ENCODE results near the gene AQP7. TPM values are rescaled to one million over a fixed set of nuclear protein-coding genes. Genes with fewer than 3 reads are reported as not detected.

Gene AQP7
- polyA plus RNA-seq, 1 donor from 2014 or later = not detected

DNA sequence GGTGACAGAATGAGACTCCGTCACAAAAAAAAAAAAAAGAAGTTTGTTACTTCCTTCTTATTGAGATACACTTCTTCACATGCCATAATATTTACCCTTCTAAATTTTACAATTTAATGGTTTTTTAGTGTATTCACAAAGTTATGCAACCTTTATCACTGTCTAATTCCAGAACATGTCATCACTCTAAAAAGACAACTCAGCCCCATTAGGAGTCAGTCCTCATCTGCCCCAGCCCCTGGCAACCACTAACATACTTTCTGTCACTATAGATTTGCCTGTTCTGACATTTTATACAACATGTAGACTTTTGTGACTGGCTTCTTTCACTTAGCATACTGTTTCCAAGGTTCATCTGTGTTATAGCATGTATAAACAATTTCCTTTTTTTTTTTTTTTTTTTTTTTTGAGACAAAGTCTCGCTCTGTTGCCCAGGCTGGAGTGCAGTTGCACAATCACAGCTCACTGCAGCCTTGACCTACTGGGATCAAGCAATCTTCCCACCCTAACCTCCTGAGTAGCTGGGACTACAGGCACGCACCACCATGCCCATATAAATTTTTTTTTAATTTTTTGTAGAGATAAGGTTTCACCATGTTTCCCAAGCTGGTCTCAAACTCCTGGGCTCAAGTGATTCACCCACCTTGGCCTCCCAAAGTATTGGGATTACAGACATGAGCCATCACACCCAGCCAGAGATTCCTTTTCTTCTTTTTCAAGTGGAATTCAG lies 27.1 kb upstream of the AQP7 start:
- H3K27me3 ChIP-seq (ENCODE audit: insufficient read depth, low read depth, low read length) = no peaks in the 10 kb centered on the region
- no peak for TF ChIP-seq SMC3 (conservative IDR thresholded peaks at IDR 0.05; ENCODE audit: poor library complexity)
- no peak for TF ChIP-seq MXI1 (conservative IDR thresholded peaks at IDR 0.05; ENCODE audit: poor library complexity, severe bottlenecking)
- TF ChIP-seq TAF1 (IDR thresholded peaks at IDR 0.05; ENCODE audit: low read depth) = no peak
- TF ChIP-seq EZH2 (IDR thresholded peaks at IDR 0.05; ENCODE audit: borderline replicate concordance, insufficient read depth, low read length, poor library complexity, severe bottlenecking) = no peak
- TF ChIP-seq RAD21 (conservative IDR thresholded peaks at IDR 0.05) = no peak
- TF ChIP-seq EP300 (conservative IDR thresholded peaks at IDR 0.05; ENCODE audit: poor library complexity, severe bottlenecking) = no peak
- TF ChIP-seq, protein P1, sequence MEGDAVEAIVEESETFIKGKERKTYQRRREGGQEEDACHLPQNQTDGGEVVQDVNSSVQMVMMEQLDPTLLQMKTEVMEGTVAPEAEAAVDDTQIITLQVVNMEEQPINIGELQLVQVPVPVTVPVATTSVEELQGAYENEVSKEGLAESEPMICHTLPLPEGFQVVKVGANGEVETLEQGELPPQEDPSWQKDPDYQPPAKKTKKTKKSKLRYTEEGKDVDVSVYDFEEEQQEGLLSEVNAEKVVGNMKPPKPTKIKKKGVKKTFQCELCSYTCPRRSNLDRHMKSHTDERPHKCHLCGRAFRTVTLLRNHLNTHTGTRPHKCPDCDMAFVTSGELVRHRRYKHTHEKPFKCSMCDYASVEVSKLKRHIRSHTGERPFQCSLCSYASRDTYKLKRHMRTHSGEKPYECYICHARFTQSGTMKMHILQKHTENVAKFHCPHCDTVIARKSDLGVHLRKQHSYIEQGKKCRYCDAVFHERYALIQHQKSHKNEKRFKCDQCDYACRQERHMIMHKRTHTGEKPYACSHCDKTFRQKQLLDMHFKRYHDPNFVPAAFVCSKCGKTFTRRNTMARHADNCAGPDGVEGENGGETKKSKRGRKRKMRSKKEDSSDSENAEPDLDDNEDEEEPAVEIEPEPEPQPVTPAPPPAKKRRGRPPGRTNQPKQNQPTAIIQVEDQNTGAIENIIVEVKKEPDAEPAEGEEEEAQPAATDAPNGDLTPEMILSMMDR (IDR thresholded peaks at IDR 0.05; ENCODE audit: poor library complexity, severe bottlenecking) = no peak
- TF ChIP-seq REST (IDR thresholded peaks at IDR 0.05; ENCODE audit: borderline replicate concordance) = no peak
- TF ChIP-seq POLR2AphosphoS5 (IDR thresholded peaks at IDR 0.05) = no peak
- H3K9me2 ChIP-seq (ENCODE audit: insufficient read depth, low read length) = no peaks in the 10 kb centered on the region
- no peaks in the 10 kb centered on the region for H4K20me1 ChIP-seq (ENCODE audit: insufficient read depth)
- H3K36me3 ChIP-seq (ENCODE audit: insufficient read depth, low read length) = no peaks in the 10 kb centered on the region
- no peak overlapping the region for H3K4me3 ChIP-seq (ENCODE audit: low read length)
- H3K9me3 ChIP-seq (ENCODE audit: low read length) = no peaks in the 10 kb centered on the region
- H3K27ac ChIP-seq (ENCODE audit: low read length) = no peak overlapping the region
- H3K79me2 ChIP-seq (replicated peaks; ENCODE audit: insufficient read depth, low read length) = no peaks in the 10 kb centered on the region
- H3K4me2 ChIP-seq (ENCODE audit: low read length) = no peak overlapping the region
- no peaks in the 10 kb centered on the region for H3F3A ChIP-seq (ENCODE audit: insufficient read depth, low read length, poor library complexity, severe bottlenecking)
- no peak overlapping the region for H2AFZ ChIP-seq (ENCODE audit: low read depth, low read length)
- no peak overlapping the region for H3K9ac ChIP-seq (ENCODE audit: low read length)

DNA sequence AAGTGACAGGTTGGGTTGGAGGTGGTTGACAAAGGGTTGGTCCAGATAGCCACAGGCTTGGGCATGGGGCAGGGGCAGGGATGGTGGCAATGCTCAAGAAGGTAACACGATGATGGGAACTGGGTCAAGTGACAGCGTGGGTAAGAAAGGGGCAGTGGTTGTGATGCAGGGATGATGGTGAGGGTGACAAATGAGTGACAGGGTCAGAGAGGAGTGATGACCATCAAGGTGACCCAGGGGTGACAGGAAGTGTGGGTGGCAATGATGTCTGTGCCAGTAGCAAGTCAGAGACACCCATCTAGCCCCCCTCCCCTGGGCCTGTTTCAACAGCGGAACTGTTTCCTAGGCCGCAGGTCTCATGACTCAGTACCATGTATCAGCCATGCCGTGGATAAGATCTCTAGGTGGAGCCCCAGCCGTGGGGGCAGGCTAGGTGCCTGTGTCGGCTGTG lies 24.5 kb upstream of the AQP7 start:
- Histone ChIP-seq H3F3A (ENCODE audit: insufficient read depth, low read length, poor library complexity, severe bottlenecking) (no peaks in the 10 kb centered on the region), H3K9me2 (ENCODE audit: insufficient read depth, low read length) (no peaks in the 10 kb centered on the region), H3K9me3 (ENCODE audit: low read length) (no peaks in the 10 kb centered on the region), H3K4me2 (ENCODE audit: low read length) (no peak overlapping the region), H3K4me3 (ENCODE audit: low read length) (no peak overlapping the region), H3K27ac (ENCODE audit: low read length) (no peak overlapping the region), H2AFZ (ENCODE audit: low read depth, low read length) (no peak overlapping the region), H3K27me3 (ENCODE audit: insufficient read depth, low read depth, low read length) (no peaks in the 10 kb centered on the region), H3K79me2 (replicated peaks; ENCODE audit: insufficient read depth, low read length) (no peaks in the 10 kb centered on the region), H3K9ac (ENCODE audit: low read length) (no peak overlapping the region), H3K36me3 (ENCODE audit: insufficient read depth, low read length) (no peaks in the 10 kb centered on the region), H4K20me1 (ENCODE audit: insufficient read depth) (no peaks in the 10 kb centered on the region)
- TF ChIP-seq MXI1 (conservative IDR thresholded peaks at IDR 0.05; ENCODE audit: poor library complexity, severe bottlenecking) (no peak), SMC3 (conservative IDR thresholded peaks at IDR 0.05; ENCODE audit: poor library complexity) (no peak), POLR2AphosphoS5 (IDR thresholded peaks at IDR 0.05) (no peak), EP300 (conservative IDR thresholded peaks at IDR 0.05; ENCODE audit: poor library complexity, severe bottlenecking) (no peak), REST (IDR thresholded peaks at IDR 0.05; ENCODE audit: borderline replicate concordance) (no peak), TAF1 (IDR thresholded peaks at IDR 0.05; ENCODE audit: low read depth) (no peak), EZH2 (IDR thresholded peaks at IDR 0.05; ENCODE audit: borderline replicate concordance, insufficient read depth, low read length, poor library complexity, severe bottlenecking) (no peak), RAD21 (conservative IDR thresholded peaks at IDR 0.05) (no peak)
- TF ChIP-seq, protein P1 (IDR thresholded peaks at IDR 0.05; ENCODE audit: poor library complexity, severe bottlenecking) = no peak

All from neural cell (in vitro differentiated cells).